CD4-positive, alpha-beta T cell treated with Interleukin-2 at 100 ng/mL for 4 hours (primary cell): Measurements from ENCODE around the gene DNAH6.
A peak's percentile ranks its signal among the peaks of the same experiment; 100 is the strongest.
"Not testable (repeated sequence)": the region's sequence is repeated elsewhere in the genome, so short reads cannot be mapped to it uniquely, and the experiment has no call there.

Source experiments
- DNase-seq: peaks from one replicate; pipeline ENCODE4 v3.0.0-alpha.2; 2020; ENCODE audit warnings: low spot score

DNAH6 gene

GRCh38 chr2:84841577-84841976 is 325.3 kb downstream of the DNAH6 start:
- no peak for DNase-seq

GRCh38 chr2:84844141-84844540 is 327.8 kb downstream of the DNAH6 start:
- DNase-seq, result no peak

- DNase-seq, result peak; percentile 82
Measured at GRCh38 chr2:84846041-84846663, 329.9 kb downstream of the DNAH6 start.

DNA sequence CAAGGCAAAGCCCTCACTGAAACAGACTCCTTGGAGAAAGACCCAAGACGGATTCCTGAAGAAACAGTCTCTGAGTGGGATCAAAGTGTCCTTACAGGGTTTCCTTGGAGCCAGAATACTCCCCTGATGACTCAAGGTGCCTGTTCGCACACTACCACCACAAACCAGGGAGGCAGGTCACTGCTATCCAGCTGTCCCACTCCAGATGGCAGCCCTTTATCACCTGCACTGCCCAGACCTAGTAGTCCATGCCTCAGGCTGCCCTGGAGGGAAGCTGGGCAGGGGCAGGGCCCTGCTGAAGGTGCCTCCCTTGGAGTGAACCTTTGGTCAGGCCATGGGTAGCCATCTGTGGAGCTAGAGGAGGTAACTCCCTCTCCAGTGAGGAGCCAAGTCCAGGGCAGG is 330.4 kb downstream of the DNAH6 start:
- no peak for DNase-seq

DNA sequence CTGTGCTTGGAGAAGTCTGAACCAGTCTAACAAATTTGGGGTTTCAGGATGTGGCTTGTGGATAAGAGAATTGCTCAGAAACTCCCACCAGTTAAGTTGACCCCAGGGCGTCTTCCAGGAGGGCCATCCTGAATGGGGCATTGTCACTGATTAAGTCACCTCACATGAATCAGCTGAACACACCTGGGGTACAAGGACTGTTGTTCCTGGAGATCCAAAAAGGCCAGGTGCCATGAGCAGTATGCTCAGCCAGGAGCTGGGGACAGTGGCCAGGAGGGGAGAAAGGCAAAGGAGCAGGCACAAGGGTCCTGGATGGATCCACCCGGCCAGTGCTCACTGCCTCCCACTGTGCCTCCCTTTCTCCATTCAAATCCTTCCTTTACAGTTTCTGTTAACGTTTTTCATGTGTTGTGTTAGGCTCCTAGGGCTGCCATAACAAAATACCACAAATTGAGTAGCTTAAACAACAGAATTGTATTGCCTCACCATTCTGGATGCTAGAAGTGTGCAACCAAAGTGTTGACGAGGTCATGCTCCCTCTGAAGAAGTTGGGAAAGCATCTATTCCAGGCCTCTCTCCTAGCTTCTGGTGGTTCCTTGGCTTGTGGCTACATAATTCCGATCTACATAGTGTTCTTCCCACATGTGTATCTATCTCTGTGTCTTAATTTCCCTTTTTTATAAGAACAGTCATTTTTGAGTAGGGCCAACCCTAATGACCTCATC is 331.2 kb downstream of the DNAH6 start:
- DNase-seq, result no peak

GRCh38 chr2:84849271-84849952 is 333.1 kb downstream of the DNAH6 start:
- peak; percentile 65 for DNase-seq

DNA sequence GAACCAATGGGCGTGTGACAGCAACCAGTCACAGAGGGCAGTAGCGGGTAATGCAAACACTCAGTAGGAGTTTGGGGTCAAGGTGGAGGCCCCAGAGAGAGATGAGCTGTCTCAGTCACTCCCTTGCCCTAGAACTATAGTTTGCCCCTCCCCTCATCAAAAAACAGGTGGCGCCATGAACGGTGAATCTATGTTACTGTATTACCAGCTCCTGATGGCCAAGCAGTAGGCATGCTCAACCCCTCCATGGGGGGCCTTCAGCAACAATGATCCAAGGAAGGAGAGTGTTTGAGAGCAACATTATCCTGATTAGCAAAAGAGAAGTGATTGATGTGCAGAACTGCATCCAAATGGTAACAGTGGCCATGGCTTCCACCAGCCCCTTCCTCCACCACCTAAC is 334.2 kb downstream of the DNAH6 start:
- DNase-seq, result no peak

GRCh38 chr2:84851876-84852275 is 335.6 kb downstream of the DNAH6 start:
- DNase-seq, result no peak

- no peak for DNase-seq
Measured at GRCh38 chr2:84854850-84855249, 338.6 kb downstream of the DNAH6 start.

- no peak for DNase-seq
Measured at GRCh38 chr2:84855731-84856130, 339.4 kb downstream of the DNAH6 start.

GRCh38 chr2:84856787-84857186 is 340.5 kb downstream of the DNAH6 start:
- DNase-seq, result peak; percentile 45

DNA sequence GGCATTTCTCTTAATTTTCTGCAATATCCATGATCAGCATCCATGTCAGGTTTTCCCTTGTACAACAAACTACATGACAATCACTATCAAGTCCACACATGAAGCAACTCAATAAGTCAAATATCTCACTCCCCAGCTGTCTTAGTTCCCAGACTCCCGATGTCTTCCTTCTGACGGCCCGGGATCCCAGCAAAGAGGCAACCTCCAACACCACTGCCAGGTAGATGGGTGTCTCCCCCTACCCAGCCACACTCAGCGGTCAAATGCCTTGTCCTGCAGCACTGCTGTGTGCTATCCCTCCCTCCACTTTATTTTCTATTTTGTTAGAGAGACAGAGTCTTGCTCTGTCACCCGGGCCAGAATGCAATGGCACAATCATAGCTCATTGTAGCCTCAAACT is 341.3 kb downstream of the DNAH6 start:
- DNase-seq, result no peak

DNA sequence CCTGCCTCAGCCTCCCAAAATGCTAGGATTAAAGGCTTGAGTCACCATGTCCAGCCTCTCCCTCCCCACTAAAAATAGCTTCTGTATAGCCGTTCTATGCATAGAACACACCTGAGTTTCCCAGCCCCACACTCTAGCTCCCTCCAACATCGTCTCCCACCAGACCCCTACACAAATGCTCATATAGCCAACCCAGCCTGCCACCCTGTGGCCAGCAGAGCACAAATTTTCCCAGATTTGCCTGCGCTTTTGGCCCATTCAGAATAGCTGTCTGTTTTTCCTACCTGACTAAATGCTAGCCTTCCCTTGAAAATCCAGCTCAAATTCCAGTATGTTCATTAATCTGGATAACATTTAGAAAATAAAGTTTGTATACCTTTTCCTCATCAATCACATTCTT is 341.8 kb downstream of the DNAH6 start:
- no peak for DNase-seq

DNA sequence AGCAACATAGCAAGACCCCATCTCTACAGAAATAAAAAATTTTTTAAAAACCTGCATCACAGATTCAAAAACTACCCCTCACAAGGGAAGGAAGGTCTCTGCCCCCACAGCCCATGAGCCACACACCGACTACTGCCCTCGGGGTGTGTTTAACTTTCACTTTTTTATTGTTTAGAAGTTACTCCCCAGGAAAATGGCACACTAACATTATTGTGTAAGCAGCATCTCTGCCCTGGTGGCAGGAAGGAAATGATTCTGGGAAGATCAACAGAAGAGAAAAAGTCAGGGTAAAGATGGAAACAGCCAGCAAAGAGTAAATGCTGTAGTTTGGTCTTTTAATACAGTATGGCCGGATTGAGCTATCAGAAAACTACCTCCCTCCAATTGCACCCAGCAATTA is 342.6 kb downstream of the DNAH6 start:
- no peak for DNase-seq

DNA sequence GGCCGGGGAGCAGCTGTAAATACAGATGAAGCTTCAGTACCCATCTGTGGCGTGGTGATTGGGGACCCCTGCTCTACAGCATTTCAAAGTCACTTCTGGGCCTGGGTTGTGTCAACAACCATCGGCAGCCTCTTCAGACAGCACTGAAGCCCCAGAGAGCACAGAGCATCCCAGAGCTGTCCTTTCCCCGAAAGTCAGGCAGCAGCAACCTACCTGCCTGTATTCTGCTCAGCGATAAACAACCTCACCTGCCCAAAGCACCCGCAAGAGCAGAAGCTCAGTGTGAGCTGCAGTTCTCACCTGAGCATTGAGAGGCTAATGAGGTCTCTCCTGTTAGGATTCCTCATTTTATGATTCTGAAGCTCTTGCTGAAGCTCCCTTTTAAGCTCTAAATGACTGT is 345.2 kb downstream of the DNAH6 start:
- DNase-seq, result no peak

- DNase-seq, result no peak
Measured at GRCh38 chr2:84862006-84862405, 345.7 kb downstream of the DNAH6 start.

GRCh38 chr2:84865181-84865783 is 349.0 kb downstream of the DNAH6 start:
- DNase-seq, result peak; percentile 69

- DNase-seq, result no peak
Measured at GRCh38 chr2:84866122-84866521, 349.8 kb downstream of the DNAH6 start.

GRCh38 chr2:84868327-84868726 is 352.0 kb downstream of the DNAH6 start:
- DNase-seq, result not testable (repeated sequence)
